Stomach smooth muscle (tissue), 2 donors: ENCODE measurements around the gene CBX3.
"Not testable (repeated sequence)": the region's sequence is repeated elsewhere in the genome, so short reads cannot be mapped to it uniquely, and the experiment has no call there.

Experiments
- H3K27ac ChIP-seq: one replicate; pipeline ENCODE4 v1.7.0; 2013; ENCODE audit warnings: mild to moderate bottlenecking, low read length, inconsistent platforms
- H3K27me3 ChIP-seq, 2 donors: one replicate each; pipeline ENCODE4 v1.7.0; 2013; ENCODE audit warnings: low read length in 2 of 2; ENCODE audit not compliant: insufficient read depth in 2 of 2, control insufficient read depth in 1 of 2
- H3K36me3 ChIP-seq, 2 donors: one replicate each; pipeline ENCODE4 v1.7.0; 2013; ENCODE audit warnings: low read length in 2 of 2; ENCODE audit not compliant: control insufficient read depth in 2 of 2, insufficient read depth in 2 of 2
- H3K4me1 ChIP-seq: one replicate; pipeline ENCODE4 v1.7.0; 2013; ENCODE audit warnings: low read length; ENCODE audit not compliant: control insufficient read depth, insufficient read depth
- H3K4me3 ChIP-seq, 2 donors: one replicate each; pipeline ENCODE4 v1.7.0; 2013; ENCODE audit warnings: low read length in 2 of 2
- H3K9ac ChIP-seq, 2 donors: one replicate each; pipeline ENCODE4 v1.7.0; 2013; ENCODE audit warnings: low read length in 2 of 2, mild to moderate bottlenecking in 1 of 2
- H3K9me3 ChIP-seq, 2 donors: one replicate each; pipeline ENCODE4 v1.7.0; 2013; ENCODE audit warnings: low read length in 2 of 2; ENCODE audit not compliant: control insufficient read depth in 2 of 2
- donor health status: healthy.
- donor health status: Pancreatic carcinoma.

CBX3 gene

GRCh38 chr7:26213807-26214515 is 12.4 kb downstream of the CBX3 start:
- Histone ChIP-seq H3K9ac (no peak overlapping the region), H3K27ac (no peak overlapping the region), H3K4me1 (no peaks in the 10 kb centered on the region), H3K4me3 (no peak overlapping the region), H3K9me3 (no peaks in the 10 kb centered on the region), H3K27me3 (no peaks in the 10 kb centered on the region), H3K36me3 (peaks cover 18% of the 10 kb centered on the region in 2 donors)

GRCh38 chr7:26216049-26216448 is 14.5 kb downstream of the CBX3 start:
- H3K36me3 ChIP-seq: peaks cover 1 to 4% of the 10 kb centered on the region in 2 donors
- no peak overlapping the region for H3K4me3 ChIP-seq
- no peak overlapping the region for H3K27ac ChIP-seq
- no peaks in the 10 kb centered on the region for H3K9me3 ChIP-seq
- no peaks in the 10 kb centered on the region for H3K4me1 ChIP-seq
- no peaks in the 10 kb centered on the region for H3K27me3 ChIP-seq
- H3K9ac ChIP-seq: no peak overlapping the region

GRCh38 chr7:26224359-26224758 is 22.8 kb downstream of the CBX3 start:
- Histone ChIP-seq H3K4me1 (no peaks in the 10 kb centered on the region), H3K9ac (no peak overlapping the region), H3K27ac (no peak overlapping the region), H3K27me3 (no peaks in the 10 kb centered on the region), H3K36me3 (no peaks in the 10 kb centered on the region), H3K9me3 (no peaks in the 10 kb centered on the region), H3K4me3 (no peak overlapping the region)

- Histone ChIP-seq H3K9me3 (no peaks in the 10 kb centered on the region), H3K36me3 (no peaks in the 10 kb centered on the region), H3K9ac (no peak overlapping the region), H3K4me3 (no peak overlapping the region), H3K27me3 (no peaks in the 10 kb centered on the region), H3K27ac (no peak overlapping the region), H3K4me1 (no peaks in the 10 kb centered on the region)
These were observed 26.4 kb downstream of the CBX3 start for GRCh38 chr7:26227987-26228386.

- Histone ChIP-seq H3K9ac (no peak overlapping the region), H3K36me3 (no peaks in the 10 kb centered on the region), H3K9me3 (no peaks in the 10 kb centered on the region), H3K27ac (no peak overlapping the region), H3K27me3 (no peaks in the 10 kb centered on the region), H3K4me3 (no peak overlapping the region), H3K4me1 (no peaks in the 10 kb centered on the region)
These were observed 32.5 kb downstream of the CBX3 start for GRCh38 chr7:26233902-26234511.

GRCh38 chr7:26237035-26237807 is 35.7 kb downstream of the CBX3 start:
- H3K4me3 ChIP-seq: no peak overlapping the region
- H3K9ac ChIP-seq: no peak overlapping the region
- H3K36me3 ChIP-seq: no peaks in the 10 kb centered on the region
- H3K9me3 ChIP-seq: no peaks in the 10 kb centered on the region
- no peaks in the 10 kb centered on the region for H3K4me1 ChIP-seq
- H3K27me3 ChIP-seq: no peaks in the 10 kb centered on the region
- no peak overlapping the region for H3K27ac ChIP-seq

- H3K4me3 ChIP-seq: no peak overlapping the region
- H3K27me3 ChIP-seq: no peaks in the 10 kb centered on the region
- H3K9ac ChIP-seq: no peak overlapping the region
- H3K36me3 ChIP-seq: no peaks in the 10 kb centered on the region
- no peak overlapping the region for H3K27ac ChIP-seq
- no peaks in the 10 kb centered on the region for H3K4me1 ChIP-seq
- no peaks in the 10 kb centered on the region for H3K9me3 ChIP-seq
These were observed 36.5 kb downstream of the CBX3 start for GRCh38 chr7:26238032-26238431.

- no peak overlapping the region for H3K27ac ChIP-seq
- no peak overlapping the region for H3K9ac ChIP-seq
- H3K9me3 ChIP-seq: no peaks in the 10 kb centered on the region
- H3K36me3 ChIP-seq: no peaks in the 10 kb centered on the region
- H3K27me3 ChIP-seq: no peaks in the 10 kb centered on the region
- no peak overlapping the region for H3K4me3 ChIP-seq
- H3K4me1 ChIP-seq: no peaks in the 10 kb centered on the region
These were observed 43.6 kb downstream of the CBX3 start for GRCh38 chr7:26245150-26245549.

GRCh38 chr7:26250239-26250638 is 48.7 kb downstream of the CBX3 start:
- Histone ChIP-seq H3K36me3 (no peaks in the 10 kb centered on the region), H3K9ac (no peak overlapping the region), H3K9me3 (no peaks in the 10 kb centered on the region), H3K4me3 (no peak overlapping the region), H3K27ac (no peak overlapping the region), H3K4me1 (no peaks in the 10 kb centered on the region), H3K27me3 (no peaks in the 10 kb centered on the region)

GRCh38 chr7:26261866-26262265 is 60.3 kb downstream of the CBX3 start:
- H3K4me3 ChIP-seq, H3K9ac ChIP-seq, H3K9me3 ChIP-seq, H3K27ac ChIP-seq, H3K36me3 ChIP-seq, H3K4me1 ChIP-seq, H3K27me3 ChIP-seq: not testable (repeated sequence)
